CD4-positive, alpha-beta T cell treated with Interferon gamma for 1 hour (primary cell): ENCODE results near the gene ACOT7.
A peak's percentile ranks its signal among the peaks of the same experiment; 100 is the strongest.

Experiments used
- DNase-seq: peaks from one replicate; pipeline ENCODE4 v3.0.0-alpha.2; 2020

ACOT7 gene

DNA sequence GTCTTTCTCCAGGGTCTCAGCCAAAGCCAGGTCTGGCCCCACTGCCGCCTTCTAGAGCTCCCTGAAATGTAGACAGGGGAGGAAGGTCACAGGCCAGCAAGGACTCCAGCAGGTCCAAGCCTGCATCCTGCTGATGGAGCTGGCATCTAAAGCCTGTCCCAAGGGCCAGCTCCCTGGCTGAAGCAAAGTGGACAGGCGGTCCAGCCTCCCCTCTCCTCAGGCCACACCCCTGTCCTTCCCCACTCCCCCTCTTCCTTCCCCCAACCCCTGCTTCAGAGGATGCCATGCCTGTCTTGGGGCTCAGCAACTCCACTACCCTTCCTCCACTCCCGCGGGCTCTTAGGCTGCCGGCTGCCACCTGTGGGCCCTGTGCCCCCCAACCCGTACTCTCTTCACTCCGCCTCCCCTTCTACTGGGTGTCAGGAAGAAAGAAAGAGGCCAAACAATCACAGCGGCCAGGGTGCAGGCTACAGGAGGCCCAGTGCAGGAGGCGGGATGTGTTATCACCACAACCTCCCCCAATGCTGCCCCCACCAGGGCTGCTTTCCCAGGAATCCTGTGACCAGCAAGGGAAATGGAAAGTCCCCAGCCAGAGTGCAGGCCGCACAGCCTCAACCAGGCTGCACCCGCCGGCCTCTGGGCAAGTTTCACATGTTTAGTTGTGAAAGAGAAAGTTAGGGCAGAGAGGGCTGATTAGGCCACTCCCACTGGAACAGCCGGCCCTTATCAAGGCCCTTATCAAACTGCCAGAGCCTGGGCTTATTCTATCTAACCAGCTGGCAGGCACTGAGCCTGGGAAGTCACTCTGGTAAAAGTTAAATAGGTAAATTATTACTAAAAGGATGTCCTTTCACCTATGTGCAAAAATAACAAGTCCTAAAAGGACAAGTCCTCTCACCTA lies 34.1 kb downstream of the ACOT7 start:
- peak; percentile 55 for DNase-seq

DNA sequence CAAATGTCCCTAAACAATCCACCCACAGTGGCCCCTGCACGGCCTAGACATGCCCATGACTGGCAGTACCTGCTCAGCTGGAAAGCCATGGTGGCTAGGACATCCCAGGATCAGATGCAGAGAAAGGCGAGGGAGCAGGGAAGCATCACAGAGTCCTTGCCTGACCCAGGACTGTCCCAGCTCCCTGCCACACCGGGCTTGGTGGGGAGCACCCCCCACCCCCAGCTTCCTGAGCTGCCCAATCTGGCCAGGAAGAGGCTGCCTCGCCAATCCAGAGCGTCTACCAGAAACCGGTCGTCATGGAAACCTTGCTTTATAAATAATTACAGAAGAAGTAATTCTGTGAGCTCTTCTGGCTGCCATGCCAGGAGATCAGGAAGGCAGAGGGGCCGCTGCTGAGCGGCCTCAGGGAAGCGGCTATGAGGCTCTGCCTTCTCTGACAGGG lies 34.8 kb downstream of the ACOT7 start:
- DNase-seq: peak; percentile 60

DNA sequence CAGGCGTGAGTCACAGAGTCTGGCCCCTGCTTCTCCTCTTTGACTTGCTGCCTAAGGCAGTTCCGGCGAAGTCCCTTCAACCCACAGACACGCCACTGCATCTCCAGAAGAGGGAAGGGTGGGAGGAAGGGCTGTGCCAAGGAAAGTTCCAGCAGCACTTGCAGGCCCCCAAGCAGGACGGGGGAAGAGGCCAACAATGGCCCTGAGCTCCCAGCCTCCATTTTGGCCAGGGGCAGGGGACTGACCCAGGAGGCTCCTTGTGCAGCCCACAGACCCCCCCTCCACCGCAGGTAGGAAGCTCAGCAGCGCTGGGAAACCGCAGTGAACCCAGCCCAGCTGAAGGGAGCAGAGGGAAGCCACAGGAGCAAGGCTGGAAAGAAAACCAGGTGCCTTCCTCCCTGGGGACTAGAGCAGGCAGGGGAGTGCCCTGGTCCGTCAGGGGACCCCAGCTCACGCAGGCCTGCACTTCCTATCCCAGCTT lies 35.4 kb downstream of the ACOT7 start:
- no peak for DNase-seq

DNA sequence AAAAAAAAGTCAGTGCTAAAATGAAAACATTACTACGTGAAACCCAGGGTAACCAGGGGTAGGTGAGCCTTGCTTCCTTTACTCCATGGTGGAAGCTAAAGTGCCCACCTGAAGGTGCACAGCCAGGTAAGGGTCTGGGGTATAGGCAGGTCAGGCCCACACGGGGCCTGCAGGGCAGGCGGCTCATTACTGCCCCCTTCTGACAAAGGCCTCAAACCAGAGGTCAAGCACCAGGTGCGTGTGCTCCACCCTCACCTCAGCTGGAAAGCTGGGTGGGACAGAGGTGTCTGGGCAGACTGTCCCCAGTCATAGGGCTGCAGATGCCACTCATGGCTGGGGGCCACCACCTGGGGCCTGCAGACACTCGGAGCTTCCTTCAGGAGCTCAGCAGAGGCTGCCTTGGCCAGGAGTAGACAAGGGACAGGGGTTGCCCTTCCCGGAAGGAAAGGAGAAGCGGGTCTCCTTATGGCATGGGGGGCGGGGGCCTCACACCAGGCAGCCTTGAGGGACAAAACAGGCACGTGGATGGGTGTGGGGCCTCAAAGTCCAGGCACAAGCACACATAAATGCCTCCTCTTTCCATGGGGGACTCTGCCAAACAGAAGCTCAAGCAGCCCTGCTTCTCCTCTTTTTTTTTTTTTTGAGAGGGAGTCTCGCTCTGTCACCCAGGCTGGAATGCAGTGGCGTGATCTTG lies 36.2 kb downstream of the ACOT7 start:
- no peak for DNase-seq

DNA sequence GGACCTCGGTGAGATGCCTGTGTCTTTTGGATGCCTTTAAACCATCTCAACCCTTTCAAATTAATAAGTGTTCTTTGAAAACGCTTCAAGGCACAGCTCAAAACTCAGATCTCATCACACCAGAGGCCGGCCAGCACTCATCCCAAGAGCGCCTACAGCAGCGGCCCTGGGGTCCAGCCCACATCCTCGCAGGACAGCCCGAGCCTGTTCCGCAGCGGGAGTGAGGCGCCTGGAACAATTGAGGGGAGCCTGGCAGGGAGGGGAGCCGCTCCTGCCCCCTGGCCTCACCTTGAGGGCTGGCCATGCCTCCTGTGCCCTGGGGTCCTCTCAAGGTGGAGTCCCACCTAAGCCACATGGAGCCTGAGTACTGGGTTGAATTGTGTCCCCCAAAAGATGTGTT lies 37.9 kb downstream of the ACOT7 start:
- no peak for DNase-seq

DNA sequence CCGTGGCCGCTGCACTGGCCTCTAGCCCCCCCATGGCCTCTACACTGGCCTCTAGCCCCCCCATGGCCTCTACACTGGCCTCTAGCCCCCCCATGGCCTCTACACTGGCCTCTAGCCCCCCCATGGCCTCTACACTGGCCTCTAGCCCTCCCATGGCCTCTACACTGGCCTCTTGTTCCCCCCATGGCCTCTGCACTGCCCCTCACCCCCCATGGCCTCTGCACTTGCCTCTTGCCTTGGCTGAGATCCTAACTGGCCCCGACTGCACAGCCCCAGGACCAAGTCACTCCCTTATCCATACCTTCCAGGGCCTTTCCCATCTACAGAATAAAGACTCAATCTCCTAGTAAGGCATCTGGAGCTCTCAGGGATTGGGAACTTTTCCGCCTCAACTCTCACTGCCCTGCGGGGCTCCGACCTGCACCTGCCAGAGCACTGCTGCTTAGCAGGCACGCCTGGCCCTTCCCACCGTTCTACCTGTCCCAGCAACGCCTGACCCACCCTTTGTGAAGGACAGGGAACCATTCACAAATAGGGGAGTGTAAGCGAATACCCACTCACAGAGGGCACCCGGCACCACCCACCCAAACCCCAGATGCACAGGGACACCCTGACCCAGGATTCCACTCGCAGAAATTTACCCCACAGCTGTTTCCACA lies 38.8 kb downstream of the ACOT7 start:
- no peak for DNase-seq

DNA sequence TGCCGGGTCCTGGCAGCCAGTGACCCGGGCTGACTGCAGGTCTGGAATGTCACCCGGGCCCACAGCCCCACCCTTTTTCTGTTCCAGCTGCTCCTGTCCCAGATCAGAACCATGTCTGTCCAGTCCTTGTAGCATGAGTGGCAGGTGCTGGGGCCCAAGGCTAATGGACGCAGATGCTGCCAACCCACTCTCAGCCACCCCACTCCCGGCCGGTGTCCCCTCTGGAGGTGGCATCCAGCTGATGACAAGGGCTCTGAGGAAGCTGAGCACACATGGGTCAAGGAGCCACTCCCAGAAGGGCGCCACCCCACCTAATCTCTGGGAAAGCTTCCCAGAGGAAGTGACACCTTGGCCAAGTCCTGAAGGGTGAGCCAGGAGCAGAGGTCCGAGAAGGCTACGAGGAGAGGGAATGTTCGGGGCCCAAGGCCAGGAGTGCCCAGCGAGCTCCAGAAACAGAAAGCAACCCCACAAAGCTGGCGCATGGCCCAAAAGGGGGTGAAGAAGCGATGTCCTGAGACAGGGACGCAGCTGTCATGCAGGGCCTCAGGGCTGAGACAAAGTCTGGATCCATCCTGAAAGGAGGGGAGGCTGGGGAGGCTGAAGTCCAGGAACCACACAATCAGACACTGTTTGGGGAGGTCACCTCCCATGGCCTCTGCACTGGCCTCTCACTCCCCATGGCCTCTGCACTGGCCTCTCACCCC lies 39.5 kb downstream of the ACOT7 start:
- DNase-seq: no peak

- DNase-seq: no peak
These were observed 40.0 kb downstream of the ACOT7 start for GRCh38 chr1:6353619-6353954.

- no peak for DNase-seq
These were observed 41.4 kb downstream of the ACOT7 start for GRCh38 chr1:6352138-6352563.

DNA sequence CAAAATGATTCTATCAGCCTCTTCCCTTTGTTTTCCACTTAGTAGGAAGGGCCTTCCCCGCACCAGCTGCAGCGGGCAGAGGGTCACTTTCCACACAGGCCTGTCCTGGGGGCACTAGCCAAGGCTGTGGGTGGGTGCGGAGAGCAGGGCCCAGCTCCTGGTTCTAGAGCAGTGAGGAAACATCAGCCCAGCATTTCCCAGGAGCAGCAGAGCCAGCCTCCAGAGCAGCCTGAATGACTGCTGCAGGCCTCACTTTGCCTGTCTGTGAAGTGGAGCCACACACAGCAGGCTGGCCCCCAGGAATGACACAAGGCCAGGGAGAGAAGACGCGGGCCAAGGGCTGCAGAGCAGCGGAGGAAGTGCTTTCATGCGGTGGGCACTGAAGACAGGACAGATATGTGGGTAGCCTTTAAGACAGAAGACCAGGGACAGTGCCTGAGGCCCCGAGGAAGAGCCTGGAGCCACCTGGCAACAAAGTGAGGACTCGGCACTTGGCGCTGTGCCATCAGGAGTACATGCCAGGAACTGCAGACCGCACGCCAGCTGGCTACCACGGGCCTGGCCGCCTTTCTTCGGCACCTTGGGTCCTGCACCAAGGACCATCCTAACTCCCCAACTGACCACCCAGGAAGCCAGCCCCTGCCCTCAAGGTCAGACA lies 42.0 kb downstream of the ACOT7 start:
- DNase-seq: no peak

DNA sequence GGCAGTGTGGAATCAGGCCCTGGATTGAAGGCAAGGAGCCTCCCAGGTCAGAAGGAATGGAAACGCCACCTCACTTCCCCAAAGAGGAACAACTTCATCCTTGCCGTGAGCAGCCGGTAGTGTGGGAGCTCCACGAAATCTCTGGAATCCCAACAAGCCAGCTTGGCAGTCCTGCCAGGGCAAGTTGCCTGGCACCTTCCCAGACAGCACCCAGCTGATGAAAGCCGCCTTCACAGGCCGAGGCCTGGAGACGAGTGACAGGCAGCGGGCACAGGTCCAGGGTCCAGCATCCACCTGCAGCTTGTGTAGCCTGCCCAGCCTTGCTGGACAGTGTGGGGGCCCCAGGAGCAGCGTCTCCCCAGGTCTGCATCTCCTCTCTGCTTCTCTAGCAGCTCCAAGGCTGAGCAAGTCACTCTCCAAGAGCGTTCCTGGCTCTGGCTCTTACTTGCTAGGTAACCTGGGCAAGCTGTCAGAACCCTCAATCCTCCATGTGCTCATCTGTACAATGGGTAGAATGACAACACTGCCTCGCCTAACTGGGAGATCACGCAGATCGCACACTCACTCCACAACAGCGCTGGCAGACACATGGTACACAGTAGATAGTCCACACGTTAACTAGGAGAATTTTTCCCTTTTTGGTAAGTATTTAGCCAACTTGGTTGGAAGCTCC lies 43.0 kb downstream of the ACOT7 start:
- DNase-seq: no peak

- DNase-seq: no peak
These were observed 44.2 kb downstream of the ACOT7 start for GRCh38 chr1:6349254-6349943.

- DNase-seq: peak; percentile 42
These were observed 44.9 kb downstream of the ACOT7 start for GRCh38 chr1:6348511-6349191.

GRCh38 chr1:6347641-6348487 lies 45.7 kb downstream of the ACOT7 start:
- peak; percentile 62 for DNase-seq

- no peak for DNase-seq
These were observed 48.1 kb downstream of the ACOT7 start for GRCh38 chr1:6345460-6345859.

DNA sequence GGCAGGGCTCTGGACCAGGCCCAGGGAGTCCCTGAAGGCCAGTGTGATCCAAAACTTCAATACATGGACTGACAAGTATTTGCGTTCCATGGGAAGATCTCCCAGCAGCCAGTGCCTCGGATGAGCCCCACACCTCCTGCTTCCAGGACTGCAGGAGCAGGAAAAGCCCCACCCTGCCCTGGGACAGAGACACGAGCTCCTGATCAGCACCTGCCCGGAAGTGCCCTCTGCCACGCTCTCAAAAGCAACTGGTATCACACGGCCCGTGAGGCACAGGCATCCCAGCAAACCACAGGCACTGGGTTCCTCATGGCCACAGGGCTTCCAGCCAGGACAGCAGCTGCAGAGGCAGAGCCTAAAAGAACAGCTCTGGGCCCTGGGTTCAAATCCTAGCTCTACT lies 48.6 kb downstream of the ACOT7 start:
- DNase-seq: no peak

DNA sequence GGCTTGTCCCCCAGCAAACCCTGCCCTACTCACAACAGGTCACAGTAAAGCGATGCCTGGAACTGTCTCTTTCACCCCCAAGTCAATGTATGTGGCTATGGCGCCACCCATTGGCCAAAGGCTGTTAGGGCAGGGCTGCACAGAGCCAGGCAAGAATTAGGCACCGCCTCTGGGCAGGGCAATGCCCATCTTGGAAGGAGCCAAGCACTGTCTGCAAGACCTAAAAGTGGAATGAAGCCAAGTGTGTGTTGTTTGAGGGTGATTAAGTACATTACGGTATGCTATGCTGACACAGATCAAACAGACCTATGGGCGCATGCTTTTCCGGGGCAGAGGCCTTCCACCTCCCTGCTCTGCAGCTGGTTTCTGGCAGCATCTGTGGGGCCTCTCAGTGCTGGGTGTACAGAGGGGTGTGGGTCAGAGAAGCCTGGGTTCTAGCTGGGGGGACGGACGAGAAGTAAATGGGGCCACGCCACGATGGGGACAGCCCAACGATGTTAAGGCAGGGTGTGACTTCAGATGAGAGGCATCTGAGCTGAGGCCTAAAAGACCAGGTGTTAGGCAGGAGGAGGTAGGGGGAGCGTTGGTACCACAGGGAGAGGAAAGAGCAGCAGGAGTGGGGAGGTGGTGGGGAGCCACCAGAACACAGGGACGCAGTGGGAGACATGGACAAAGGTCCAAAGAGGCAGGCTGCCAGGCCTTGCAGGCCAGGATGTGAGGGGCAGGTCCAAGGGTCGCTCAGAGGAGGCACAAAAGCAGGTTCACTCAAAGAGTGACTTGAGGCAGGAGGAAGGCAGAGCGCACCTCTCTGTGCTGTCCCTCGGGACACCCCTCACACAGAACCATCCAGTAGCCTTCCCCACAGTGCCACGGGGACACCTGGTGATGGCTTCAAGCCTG lies 49.8 kb downstream of the ACOT7 start:
- DNase-seq: peak; percentile 47

DNA sequence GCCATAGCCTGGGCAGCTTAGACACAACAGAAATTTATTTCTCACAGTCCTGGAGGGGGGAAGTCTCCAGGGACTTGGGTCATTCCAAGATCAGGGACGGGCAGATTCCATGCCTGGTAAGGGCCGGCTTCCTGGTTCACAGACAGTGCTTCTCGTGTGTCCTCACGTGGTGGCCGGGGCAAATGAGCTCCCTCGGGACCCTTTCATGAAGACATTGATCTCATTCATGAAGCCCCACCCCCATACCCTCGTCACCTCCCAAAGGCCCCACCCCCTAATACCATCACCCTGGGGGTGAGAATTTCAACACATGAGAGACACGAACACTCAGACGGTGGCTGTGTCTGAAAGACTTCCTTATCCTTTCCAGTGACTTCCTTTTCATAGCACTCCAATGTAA lies 51.5 kb downstream of the ACOT7 start:
- DNase-seq: no peak

DNA sequence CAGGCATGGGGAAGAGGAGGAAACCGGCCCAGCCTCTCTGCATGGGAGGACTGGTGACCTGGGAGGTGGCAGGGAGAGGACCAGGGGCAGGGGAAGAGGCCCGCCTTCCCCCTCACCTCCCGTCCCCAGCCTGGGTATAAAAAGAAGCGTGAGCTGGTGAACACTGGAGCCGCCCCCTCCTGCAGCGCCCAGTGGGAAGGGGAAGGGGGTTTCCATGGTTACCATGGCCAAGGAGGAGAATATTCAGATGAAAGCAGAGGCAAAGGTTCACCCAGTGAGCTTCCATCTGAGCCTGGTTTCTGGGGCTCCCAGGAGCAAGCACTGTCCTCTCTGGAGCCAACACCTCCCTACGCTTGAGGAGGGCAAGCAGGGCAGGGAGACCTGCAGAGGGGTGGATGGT lies 54.9 kb downstream of the ACOT7 start:
- DNase-seq: no peak
